ENCODE data around the gene CASP7. TPM values are rescaled to one million over a fixed set of nuclear protein-coding genes. Genes with fewer than 3 reads are reported as not detected.

Gene CASP7
- total and polyA plus RNA-seq, 10 of the 15 experiments (the other 5 are each of a cell fraction or from before 2014, with no cell fraction given): 23.7 to 34.4 (median 28.7) TPM

DNA sequence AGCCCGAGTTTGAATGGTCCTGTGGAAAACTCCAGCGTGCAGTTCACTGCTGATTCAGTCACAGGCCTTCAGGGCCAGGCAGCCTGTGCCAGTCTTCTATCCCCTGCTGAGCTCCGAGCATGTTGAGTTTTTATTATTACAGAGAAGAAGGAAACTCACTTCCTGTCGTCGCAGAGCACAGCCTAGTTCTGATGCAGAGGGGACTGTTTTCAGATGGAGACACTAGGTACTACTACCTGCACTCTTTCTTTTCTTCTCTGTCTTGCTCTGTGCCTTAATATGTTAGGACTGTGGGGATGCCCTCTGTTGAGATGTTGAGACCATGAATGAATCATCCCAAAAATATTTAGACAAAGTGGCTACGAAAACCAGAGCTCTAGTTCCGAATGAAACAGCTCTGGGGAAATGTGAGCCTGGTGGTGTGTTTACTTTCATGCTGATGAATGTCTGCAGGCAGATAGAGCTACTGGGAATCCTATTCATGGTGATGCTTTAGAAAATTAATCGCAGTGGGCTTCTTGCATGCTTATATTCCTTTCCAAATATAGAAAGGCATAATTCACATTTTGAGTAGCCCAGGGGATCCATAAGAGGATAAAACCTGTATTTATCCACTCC is 29.6 kb downstream of the CASP7 start:
- WGBS (ENCODE audit: insufficient coverage, insufficient replicate concordance, low lambda C conversion rate, missing lambda C conversion rate): 92% methylated on average over 8 of the region's 8 CpGs
- no peak overlapping the region for H2AFZ ChIP-seq (ENCODE audit: control insufficient read depth, low read depth, low read length)
- RAD21 ChIA-PET (ENCODE audit: unreplicated experiment): no interaction called here
- BruUV-seq (replicated peaks): no TSS peak
- 0 out of 2 replicates have a peak, but pooled peaks cover 4% of the 10 kb centered on the region for H4K20me1 ChIP-seq (ENCODE audit: control insufficient read depth, insufficient read depth)
- CTCF ChIA-PET: interaction anchor here (3.2 kb wide), 1 partner anchor 30 kb away, joined by 9 read pairs; the partner anchor contains the start of gene CASP7
- no peak overlapping the region for H3K27ac ChIP-seq (ENCODE audit: control insufficient read depth, insufficient read depth)
- FAIRE-seq (no peak), DNase-seq (ENCODE audit: low read depth, low spot score) (no peak), ATAC-seq (no peak)
- no peak for TF ChIP-seq ZNF622 (IDR thresholded peaks at IDR 0.05)
- TF ChIP-seq GABPA (IDR thresholded peaks at IDR 0.05; ENCODE audit: low read depth): no peak
- no peak for TF ChIP-seq TAF1 (IDR thresholded peaks at IDR 0.05; ENCODE audit: borderline replicate concordance, low read depth, low read length)
- TF ChIP-seq PAX5 (IDR thresholded peaks at IDR 0.05; ENCODE audit: borderline replicate concordance, low read depth, low read length): no peak
- no peak for TF ChIP-seq ZNF217 (IDR thresholded peaks at IDR 0.05)
- TF ChIP-seq, protein P1, sequence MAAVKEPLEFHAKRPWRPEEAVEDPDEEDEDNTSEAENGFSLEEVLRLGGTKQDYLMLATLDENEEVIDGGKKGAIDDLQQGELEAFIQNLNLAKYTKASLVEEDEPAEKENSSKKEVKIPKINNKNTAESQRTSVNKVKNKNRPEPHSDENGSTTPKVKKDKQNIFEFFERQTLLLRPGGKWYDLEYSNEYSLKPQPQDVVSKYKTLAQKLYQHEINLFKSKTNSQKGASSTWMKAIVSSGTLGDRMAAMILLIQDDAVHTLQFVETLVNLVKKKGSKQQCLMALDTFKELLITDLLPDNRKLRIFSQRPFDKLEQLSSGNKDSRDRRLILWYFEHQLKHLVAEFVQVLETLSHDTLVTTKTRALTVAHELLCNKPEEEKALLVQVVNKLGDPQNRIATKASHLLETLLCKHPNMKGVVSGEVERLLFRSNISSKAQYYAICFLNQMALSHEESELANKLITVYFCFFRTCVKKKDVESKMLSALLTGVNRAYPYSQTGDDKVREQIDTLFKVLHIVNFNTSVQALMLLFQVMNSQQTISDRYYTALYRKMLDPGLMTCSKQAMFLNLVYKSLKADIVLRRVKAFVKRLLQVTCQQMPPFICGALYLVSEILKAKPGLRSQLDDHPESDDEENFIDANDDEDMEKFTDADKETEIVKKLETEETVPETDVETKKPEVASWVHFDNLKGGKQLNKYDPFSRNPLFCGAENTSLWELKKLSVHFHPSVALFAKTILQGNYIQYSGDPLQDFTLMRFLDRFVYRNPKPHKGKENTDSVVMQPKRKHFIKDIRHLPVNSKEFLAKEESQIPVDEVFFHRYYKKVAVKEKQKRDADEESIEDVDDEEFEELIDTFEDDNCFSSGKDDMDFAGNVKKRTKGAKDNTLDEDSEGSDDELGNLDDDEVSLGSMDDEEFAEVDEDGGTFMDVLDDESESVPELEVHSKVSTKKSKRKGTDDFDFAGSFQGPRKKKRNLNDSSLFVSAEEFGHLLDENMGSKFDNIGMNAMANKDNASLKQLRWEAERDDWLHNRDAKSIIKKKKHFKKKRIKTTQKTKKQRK (IDR thresholded peaks at IDR 0.05; ENCODE audit: low read depth, low read length): no peak
- no peak for TF ChIP-seq NFYA (IDR thresholded peaks at IDR 0.05; ENCODE audit: borderline replicate concordance, low read depth, low read length)
- TF ChIP-seq NR2C2 (IDR thresholded peaks at IDR 0.05; ENCODE audit: borderline replicate concordance, control insufficient read depth, insufficient read length, low read depth): no peak
- TF ChIP-seq NBN (IDR thresholded peaks at IDR 0.05): no peak
- no peak for TF ChIP-seq CBFB (IDR thresholded peaks at IDR 0.05; ENCODE audit: low read depth)
- TF ChIP-seq TCF12 (IDR thresholded peaks at IDR 0.05; ENCODE audit: low read depth, low read length): no peak
- no peak for TF ChIP-seq CEBPB (IDR thresholded peaks at IDR 0.05; ENCODE audit: borderline replicate concordance in 1 of 2, low read depth in 2 of 2, low read length in 2 of 2)
- intact Hi-C loops (cut with micrococcal nuclease; ENCODE audit: unreplicated experiment): loop anchor here (5.0 to 10.0 kb wide), 3 partner anchors 73 to 195 kb away; no protein-coding TSS in a partner anchor
- H3K4me3 ChIP-seq: no peak overlapping the region
- peaks cover 6% of the 10 kb centered on the region; the same call in 1 of the 2 replicates for H3K4me1 ChIP-seq (ENCODE audit: control insufficient read depth, insufficient read depth, low read length)
- no peak overlapping the region for H3K4me2 ChIP-seq (ENCODE audit: control insufficient read depth, insufficient read depth)
- H3K79me2 ChIP-seq (ENCODE audit: control insufficient read depth, insufficient read depth, low read length): no peaks in the 10 kb centered on the region
- H3K9me3 ChIP-seq (replicated peaks; ENCODE audit: control insufficient read depth, insufficient read depth, low read length): no peaks in the 10 kb centered on the region
- peaks cover 4 to 5% of the 10 kb centered on the region in 2 experiments; a peak in 3 of 4 replicates for H3K36me3 ChIP-seq (ENCODE audit: control insufficient read depth in 2 of 2, insufficient read depth in 2 of 2, low read length in 1 of 2)
- POLR2A ChIA-PET: no interaction called here
- in situ Hi-C loops (cut with MboI): loop anchor here (5.0 kb wide), 1 partner anchor 393 kb away; no protein-coding TSS in a partner anchor
- no peaks in the 10 kb centered on the region for H3K27me3 ChIP-seq (replicated peaks in 1 of 2; ENCODE audit: control insufficient read depth in 2 of 2, insufficient read depth in 2 of 2, low read length in 1 of 2)
- no peak overlapping the region for H3K9ac ChIP-seq (ENCODE audit: control insufficient read depth, insufficient read depth, low read length)
- SMC1A ChIA-PET (ENCODE audit: uncharacterized antibody, unreplicated experiment): interaction anchor here (1.4 kb wide), 1 partner anchor 392 kb away, joined by 5 read pairs; no protein-coding TSS in a partner anchor
